ENCODE measurements around the gene PCAT6.

DNA sequence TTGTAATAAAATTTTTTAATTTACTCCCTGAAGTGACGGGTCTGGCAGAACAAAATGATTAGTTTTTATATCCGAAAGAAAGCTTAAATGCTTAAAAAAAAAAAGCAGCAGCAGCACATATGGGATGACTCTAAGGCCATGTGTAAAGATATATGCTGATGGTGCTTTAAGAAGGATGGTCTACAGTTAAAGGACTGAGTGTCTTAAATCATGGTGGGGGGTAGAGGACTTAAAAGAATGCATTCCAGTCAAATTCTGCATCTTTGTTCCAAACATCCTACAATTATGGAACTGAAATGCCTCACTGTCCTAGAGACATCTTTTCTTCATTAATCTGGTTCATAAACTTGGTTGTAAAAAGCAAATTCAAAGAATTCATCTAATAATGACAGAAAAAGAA, 9.6 kb upstream of the PCAT6 start:
- TF ChIP-seq POLR2AphosphoS5 (IDR thresholded peaks at IDR 0.05; ENCODE audit: low read depth, low read length) (no peak), SPI1 (IDR thresholded peaks at IDR 0.05; ENCODE audit: low read depth, low read length) (no peak), POLR2A (IDR thresholded peaks at IDR 0.05; ENCODE audit: low read depth, low read length) (no peak)

Measured in GM12891 (cell line).